Sciatic nerve (tissue), 2 donors: ENCODE data around the gene MALAT1. TPM values are rescaled to one million over a fixed set of nuclear protein-coding genes. Genes with fewer than 3 reads are reported as not detected.

Experiments used
- ATAC-seq: fragments of 200-7000 bp; cut with Tn5 transposase; one replicate; pipeline ENCODE4 v1.9.1; 2020; ENCODE audit warnings: mild to moderate bottlenecking, moderate library complexity
- DNase-seq: peaks from one replicate; pipeline ENCODE4 v3.0.0-alpha.2; 2020; ENCODE audit warnings: low spot score
- intact Hi-C: fragments of 100-400 bp; cut with DNase I; formaldehyde crosslinking; loops from one replicate; pipeline ENCODE4 v1.14.2; 2022
- total RNA-seq: library from RNA; stranded (reverse); fragmentation: NEBNext Ultra II Directional; extraction: Animal tissue kit (Norgen Biotek cat#: 25700); gene quantifications from one replicate; pipeline ENCODE4 v1.2.1, GENCODE V29; 2021
- donor health status: DM: no; HTN: no; CAD: no.
- donor health status: DM: no; HTN: no; CAD: no.

The MALAT1 gene
- total RNA-seq, 1 donor from 2014 or later, result 14,857 TPM

DNA sequence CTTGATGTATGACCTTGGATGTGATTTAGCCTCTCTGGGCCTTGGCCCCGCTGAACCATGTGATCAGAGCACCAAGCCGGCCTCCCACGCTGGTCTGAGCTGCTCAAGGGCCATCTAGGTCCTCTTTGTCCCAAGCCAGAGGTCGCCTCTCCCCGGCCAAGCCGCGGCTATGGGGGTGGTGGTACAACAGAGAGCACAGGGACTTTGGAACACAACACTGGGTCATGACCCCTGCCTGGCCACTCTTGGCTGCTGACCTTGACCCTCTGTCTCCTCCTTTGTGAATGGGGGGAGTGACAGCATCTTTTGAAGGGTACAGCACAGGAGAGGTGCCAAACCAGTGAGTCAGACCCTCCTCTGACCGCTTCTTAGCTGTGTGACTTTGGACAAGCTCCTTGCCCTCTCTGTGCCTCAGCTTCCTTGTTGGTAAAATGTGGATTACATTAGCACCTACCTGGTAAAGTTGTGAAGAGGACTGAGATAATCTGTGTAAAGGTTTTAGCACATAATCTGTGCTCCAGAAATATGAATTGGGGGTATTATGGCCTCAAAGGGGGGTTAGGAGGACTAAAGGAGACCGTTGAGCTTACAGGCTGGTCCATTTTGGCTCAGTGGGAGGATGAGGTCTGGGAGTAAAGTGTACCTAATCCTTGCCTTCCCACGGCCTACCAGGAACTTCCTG is 30.8 kb downstream of the MALAT1 start:
- intact Hi-C loops, result no loop called here
- ATAC-seq, result peak; percentile 9
- peak; percentile 70 for DNase-seq

DNA sequence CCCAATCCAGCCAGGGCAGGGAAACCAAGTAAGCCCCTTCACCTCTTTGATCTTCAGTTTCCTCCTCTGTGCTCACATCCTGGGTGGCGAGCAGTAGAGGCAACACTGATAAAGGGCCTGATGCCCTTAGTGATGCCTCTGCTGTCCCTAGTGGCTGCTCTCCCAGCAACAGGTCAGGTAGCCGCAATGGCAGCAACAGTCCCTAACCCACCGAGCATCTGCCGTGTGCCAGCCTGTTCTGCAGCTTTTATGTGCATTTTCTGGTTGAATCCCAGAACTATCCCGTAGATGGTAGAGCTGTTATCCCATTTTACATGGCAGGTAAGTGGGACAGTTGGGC is 31.3 kb downstream of the MALAT1 start:
- intact Hi-C loops, result no loop called here
- no peak for ATAC-seq
- DNase-seq, result no peak

DNA sequence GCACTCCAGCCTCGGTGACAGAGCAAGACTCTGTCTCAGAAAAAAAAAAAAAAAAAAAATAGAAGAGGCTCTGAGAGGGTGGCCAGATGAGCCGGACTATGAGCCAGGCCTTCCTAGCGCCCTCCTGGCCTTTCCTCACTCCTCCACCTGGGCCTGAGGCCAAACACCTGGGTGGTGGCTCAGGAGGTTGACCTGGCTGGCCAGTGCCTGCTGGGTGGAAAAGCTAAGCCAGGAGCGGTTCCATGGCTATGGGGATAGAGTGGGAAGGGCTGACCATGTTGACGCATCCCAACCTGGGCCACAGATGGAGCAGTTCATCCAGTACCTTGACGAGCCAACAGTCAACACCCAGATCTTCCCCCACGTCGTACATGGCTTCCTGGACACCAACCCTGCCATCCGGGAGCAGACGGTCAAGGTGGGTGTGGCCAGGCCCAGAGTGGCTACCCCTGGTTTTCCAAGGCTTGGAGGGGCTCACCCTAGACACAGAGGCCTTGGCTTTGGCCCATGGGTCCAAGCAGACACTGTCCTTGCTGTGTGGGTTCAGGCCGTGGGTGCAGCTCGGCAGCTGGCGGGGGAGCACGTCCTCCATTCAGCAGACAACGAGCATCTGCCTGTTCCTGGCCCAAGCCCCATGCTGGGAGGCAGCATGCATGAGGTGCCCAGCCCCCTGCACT is 33.7 kb downstream of the MALAT1 start:
- no peak for DNase-seq
- ATAC-seq, result no peak
- intact Hi-C loops, result no loop called here

DNA sequence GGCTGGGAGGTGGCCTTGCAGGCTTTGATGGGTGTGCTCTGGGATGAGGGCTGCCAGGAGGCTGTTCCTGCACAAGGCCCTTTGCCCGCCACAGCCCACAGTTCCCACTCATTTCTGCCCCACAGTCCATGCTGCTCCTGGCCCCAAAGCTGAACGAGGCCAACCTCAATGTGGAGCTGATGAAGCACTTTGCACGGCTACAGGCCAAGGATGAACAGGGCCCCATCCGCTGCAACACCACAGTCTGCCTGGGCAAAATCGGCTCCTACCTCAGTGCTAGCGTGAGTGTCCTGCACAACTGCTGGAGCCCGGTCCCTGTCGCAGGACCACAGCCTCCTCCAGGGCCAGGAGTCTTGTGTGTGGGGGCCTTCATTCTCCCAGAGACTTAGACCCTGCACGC is 36.3 kb downstream of the MALAT1 start:
- intact Hi-C loops, result no loop called here
- DNase-seq (no peak), ATAC-seq (no peak)

DNA sequence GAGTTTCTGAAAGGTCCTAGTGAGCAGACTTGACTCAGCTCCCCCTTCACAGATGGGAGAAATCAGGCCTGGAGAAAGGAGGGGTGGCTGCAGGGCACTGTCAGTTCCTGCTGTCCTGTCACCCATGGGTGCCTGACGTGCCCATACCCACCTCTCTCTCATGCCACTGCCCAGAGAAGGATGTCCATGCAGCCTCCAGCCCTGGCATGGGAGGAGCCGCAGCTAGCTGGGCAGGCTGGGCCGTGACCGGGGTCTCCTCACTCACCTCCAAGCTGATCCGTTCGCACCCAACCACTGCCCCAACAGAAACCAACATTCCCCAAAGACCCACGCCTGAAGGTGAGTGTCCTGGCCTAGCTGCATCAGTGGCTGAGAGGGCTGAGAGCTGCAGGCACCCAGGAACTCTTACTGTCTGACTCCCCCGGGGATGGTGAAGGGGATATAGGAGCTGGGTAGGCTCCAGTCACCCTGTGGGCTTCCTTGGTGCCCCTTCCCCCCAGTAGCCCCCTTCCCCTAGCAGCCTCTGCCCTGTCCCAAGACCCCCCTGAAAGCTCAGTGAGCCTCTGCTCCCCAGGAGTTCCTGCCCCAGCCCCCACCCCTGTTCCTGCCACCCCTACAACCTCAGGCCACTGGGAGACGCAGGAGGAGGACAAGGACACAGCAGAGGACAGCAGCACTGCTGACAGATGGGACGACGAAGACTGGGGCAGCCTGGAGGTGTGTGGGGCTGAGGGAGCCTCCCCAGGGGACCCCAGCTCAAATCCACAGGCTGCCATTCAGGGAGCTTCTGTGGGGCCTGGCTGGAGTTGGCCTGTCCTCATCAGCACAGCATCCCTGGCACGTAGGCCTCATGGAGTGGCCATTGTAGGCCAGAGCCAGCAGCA is 37.8 kb downstream of the MALAT1 start:
- intact Hi-C loops, result no loop called here
- ATAC-seq (no peak), DNase-seq (no peak)

DNA sequence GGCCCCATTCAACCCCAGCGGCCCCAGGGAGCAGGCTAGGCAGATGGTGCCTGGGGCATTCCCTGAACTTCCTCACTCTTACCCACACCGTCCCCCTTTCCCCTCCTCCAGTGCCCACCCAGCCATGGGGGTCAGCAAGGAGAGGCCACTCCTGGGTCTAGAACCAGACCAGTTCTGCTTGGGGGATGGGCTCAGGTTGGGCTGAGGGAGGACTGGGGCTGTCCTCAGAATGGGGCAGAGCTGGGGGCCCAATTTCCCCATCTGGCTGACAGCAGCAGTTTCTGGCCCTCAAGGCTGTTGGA is 38.4 kb downstream of the MALAT1 start:
- no peak for ATAC-seq
- intact Hi-C loops, result no loop called here
- DNase-seq, result no peak

DNA sequence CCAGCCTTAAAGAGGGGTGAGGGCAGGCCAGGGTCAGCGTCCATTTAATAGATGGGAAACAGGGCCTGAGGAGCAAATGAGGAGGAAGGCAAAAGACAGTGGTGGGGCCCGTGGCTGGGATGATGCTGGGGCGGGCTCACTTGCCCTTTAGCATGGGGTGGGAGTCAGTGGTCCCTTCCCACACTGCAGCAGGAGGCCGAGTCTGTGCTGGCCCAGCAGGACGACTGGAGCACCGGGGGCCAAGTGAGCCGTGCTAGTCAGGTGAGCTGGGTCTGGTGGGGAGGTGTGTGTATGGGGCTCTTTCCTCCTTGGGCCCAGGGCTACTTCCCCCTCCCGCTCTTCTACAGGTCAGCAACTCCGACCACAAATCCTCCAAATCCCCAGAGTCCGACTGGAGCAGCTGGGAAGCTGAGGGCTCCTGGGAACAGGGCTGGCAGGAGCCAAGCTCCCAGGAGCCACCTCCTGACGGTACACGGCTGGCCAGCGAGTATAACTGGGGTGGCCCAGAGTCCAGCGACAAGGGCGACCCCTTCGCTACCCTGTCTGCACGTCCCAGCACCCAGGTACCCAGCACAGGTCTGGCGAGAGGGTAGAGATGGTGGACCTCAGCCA is 38.9 kb downstream of the MALAT1 start:
- intact Hi-C loops, result no loop called here
- DNase-seq (no peak), ATAC-seq (no peak)

DNA sequence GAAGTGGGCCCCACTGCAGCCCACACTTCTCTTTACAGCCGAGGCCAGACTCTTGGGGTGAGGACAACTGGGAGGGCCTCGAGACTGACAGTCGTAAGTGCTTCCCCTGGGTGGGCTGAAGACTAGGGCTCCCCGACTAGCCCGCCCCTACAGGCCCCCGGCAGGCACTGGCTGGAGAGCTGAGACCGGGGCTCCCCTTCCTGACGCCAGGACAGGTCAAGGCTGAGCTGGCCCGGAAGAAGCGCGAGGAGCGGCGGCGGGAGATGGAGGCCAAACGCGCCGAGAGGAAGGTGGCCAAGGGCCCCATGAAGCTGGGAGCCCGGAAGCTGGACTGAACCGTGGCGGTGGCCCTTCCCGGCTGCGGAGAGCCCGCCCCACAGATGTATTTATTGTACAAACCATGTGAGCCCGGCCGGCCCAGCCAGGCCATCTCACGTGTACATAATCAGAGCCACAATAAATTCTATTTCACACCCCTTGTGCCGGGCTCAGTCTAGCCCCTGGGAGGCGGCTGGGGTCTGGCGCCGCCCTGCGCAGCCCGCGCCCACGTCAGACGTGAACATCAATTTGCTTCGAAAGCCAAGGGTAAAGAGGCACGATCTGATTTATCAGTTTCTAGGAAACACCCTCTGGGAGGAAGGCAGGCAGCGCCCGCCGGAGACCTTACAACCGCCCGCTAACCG is 39.5 kb downstream of the MALAT1 start:
- no peak for DNase-seq
- intact Hi-C loops, result no loop called here

DNA sequence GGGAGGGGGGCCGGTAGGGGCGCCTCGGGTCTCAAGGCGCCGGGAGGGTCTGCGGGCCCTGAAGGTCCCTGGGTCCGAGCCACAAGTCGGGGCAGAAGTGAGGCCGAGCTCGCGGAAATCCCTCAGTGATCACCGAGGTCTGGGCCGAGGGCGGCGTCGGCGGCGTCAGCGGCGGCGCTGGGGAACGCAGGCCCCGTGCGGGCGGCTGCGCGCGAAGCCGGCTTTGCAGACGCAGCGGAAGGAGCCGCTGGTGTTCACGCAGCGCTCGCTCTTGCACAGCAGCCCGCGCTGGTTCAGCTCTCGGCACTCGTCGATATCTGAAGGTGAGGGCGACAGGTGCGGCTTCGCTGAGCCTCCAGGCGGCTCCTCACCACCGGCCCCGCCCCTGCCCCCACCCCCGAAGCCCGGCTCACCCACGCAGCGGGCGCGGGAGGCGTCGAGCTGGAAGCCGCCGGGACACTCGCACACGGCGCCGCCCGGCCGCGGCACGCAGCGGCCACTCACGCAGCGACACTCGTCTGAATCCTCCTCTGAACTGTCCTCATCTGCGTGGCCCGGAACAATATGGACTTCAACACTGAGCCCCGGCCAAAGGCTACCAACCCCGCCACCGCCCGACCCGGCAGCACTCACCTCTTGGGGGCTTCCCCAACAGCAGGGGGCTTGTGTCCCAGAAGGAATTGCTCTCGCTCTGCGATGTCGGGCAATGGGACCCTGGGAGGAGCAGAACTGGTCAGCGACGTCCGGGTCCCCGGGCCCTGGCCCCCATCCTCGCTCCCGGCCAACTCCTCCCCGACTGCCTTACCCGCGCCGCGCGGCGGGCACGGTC is 40.3 kb downstream of the MALAT1 start:
- ATAC-seq (no peak), DNase-seq (no peak)
- intact Hi-C loops, result no loop called here

More for the DNA sequence above, 39.5 kb downstream of the MALAT1 start:
- ATAC-seq, result no peak

DNA sequence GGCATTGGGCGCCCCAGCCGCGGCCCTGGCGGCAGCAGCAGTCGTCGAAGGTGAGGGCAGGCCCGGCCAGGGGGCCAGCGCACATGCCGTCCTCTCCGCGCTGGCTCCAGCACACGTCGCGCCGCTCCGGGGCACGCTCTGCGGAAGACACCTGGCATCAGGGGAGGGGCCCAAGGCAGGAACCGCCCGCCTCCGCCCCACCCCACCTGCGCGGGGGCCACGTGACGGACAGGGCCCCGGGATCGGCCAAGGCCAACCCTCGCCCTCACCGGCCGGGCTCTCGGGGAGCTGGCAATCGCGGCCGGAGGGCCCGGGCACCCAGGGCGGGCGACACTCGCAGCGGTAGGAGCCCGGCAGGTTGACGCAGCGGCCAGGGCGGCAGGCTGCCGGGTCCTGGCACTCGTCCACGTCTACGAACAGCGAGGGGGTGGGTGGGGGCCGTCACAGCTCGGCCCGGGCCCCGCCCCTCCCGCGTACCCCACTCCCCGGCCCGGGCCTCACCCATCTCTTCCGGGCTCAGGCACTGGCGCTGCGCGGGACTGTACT is 41.0 kb downstream of the MALAT1 start:
- no peak for ATAC-seq
- intact Hi-C loops, result loop anchor here (10.0 kb wide), 1 partner anchor 55 kb away; the partner anchor contains the start of gene KCNK7
- no peak for DNase-seq

DNA sequence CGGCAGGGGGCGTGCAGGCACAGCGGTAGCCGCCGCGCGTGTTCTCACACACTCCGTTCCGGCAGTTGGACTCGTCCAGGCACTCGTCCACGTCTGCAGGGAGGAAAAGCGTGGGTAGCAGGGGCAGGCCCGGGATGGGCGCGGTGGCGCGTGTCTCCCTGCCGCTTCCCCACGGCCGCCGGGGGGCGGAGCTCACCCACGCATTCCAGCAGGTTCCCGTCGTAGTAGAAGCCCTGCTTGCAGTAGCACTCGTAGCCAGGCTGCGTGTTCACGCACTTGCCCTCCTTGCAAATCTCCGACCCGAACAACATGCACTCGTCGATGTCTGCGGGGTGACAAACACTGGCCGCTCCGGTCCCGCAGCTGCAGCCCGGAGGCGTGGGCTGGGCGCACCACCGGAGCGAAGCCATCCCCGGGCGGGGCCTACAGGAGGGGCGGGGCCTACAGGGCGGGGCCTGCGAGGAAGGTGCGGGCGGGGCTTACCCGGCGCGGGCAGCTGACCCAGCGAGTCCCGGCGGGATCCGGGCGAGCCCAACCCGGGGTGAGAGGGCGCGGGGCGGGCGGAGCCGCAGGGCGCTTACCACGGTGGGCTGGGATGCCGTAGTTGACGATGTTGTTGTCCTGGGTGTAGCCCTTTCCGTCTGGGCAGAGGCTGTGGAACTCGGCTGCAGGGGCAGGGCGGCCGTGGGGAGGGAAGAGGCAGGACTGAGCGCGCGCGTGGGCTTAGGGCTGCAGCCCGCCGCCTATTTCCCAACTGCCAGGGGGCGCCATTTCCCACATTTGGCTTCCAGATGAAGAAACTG is 41.6 kb downstream of the MALAT1 start:
- peak; percentile 91 for ATAC-seq
- intact Hi-C loops, result loop anchor here (10.0 kb wide), 1 partner anchor 54 kb away; the partner anchor contains the start of gene KCNK7
- DNase-seq, result peak; percentile 96

DNA sequence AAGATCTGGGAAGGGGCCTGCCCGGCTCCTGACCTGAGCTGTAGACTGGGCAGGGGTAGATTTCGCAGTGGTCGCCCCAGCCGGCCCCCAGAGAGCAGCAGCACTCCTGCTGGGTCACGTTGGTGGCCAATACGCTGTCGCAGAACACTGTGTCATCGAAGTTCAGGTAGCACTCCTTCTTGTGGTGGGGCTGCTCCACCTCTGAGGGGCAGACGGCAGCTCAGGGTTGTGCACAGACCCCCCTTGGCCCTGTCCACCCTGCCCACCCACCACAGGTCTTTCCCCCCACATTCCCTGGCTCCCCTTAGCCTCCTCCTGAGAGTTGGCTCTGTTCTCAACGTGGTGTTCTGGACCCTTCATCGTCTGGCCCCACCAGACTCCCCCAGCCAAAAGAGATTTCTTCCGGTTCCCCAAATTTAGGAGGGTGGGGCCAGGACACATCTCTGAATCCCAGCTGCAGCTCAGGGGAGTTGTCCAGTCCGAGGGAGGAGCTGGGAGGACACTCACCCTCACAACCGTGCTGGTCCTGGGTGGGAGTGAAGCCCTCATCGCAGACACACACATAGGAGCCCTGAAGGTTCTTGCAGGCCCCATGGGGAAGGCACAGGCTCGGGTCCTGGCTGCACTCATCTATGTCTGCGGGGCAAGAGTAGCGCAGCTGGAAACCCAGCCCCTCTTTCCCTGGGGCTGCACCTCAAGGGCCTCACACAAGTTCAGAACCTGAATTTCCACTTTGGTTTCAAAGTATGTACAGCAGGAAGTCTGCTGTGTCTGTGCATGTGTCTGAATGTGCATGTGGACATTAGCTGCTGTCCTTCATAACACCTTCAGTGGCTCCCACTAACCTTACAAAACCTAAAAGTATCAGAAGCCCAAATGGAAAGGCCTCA is 42.5 kb downstream of the MALAT1 start:
- intact Hi-C loops, result loop anchor here (10.0 kb wide), 1 partner anchor 53 kb away; the partner anchor contains the start of gene KCNK7
- ATAC-seq (peak; percentile 1), DNase-seq (no peak)

DNA sequence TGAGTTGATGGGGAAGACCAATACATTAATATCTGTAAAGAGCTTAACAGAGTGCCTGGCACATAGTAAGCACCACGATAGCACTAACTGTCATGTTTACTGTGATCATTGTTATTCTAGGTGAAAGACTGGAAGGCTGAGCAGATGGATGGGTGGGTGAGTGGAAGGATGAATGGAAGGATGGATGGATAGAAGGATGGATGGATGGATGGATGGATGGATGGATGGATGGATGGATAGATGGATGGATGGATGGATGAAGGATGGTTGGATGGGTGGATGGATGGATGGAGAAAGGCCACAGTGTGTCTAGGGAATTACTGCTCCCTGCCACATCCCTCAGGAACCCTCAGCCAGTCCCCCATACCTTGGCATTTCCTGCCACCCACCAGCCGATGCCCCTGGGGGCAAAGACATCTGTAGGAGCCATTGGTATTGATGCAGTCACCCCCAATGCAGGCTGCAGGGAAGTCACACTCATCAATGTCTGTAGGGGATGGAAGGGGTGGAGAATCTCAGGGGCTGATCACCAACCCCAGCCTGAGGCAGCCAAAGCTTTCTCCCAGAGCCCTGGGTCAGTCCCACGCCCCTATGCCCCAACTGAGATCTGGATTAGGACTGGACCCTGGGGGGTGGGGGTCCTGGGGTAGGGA is 44.0 kb downstream of the MALAT1 start:
- intact Hi-C loops, result loop anchor here (10.0 kb wide), 1 partner anchor 52 kb away; the partner anchor contains the start of gene KCNK7
- DNase-seq (no peak), ATAC-seq (no peak)

DNA sequence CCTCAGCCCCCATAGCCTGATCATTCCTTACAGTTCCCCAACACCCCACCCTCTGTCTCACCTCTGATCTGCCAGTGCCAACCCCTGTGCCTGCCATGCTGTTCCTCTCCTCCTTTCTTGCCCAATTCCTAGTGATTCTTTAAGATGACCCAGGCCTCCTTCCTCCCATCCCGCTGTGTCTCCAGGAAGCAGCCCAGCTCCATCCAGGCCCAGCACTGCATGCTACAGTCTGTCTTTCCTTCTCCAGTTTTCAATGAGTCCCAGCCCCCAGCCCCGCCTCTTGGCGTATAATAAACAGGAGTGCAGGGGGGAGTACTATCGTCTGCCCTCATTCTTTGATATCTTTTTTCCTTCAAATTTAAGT is 47.0 kb downstream of the MALAT1 start:
- DNase-seq, result no peak
- intact Hi-C loops, result loop anchor here (10.0 kb wide), 1 partner anchor 49 kb away; the partner anchor contains the start of gene KCNK7
- no peak for ATAC-seq

DNA sequence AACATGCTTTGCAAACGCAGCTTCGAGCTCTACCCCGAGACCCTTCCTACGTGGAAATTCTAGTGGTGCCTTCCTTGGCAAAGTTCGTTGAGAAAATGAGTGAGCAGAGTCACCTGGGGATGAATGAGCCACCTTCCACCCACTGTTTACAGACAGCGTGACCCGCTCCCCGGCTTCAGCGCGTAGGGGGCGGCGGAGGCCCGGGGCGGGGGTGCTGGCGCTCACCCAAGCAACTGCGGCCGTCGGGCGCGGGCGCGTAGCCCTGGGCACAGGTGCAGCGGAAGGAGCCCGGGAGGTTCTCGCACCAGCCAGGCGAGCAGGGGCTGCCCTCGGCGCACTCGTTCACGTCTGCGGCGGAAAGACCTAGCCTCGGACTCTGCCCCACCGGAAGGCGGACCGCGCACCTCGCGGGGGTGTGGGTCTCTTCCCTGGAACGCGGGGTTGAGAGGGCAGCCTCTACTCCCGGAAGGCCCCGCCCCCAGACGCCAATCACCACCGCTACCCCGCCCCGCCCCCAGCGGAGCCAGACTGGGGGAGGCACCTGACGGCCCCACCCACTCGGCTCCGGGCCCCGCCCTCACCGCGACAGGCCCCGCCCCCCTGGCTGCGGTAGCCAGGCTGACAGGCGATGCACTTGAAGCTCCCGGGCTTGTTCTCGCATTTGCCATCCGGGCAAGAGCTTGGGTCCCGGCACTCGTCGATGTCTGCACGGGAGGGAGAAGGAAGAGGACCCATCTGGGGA is 47.5 kb downstream of the MALAT1 start:
- DNase-seq (peak; percentile 89), ATAC-seq (peak; percentile 52)
- intact Hi-C loops, result loop anchor here (10.0 kb wide), 1 partner anchor 48 kb away; the partner anchor contains the start of gene KCNK7
